Stimulated activated CD4-positive, alpha-beta T cell treated with anti-CD3 and anti-CD28 coated beads, Interleukin-12 subunit alpha, Interleukin-12 subunit beta, amount 100 ng/mL, for 24 hours (primary cell): ENCODE results near the gene ZNF165.
A peak's percentile ranks its signal among the peaks of the same experiment; 100 is the strongest.
"Not testable (repeated sequence)": the region's sequence is repeated elsewhere in the genome, so short reads cannot be mapped to it uniquely, and the experiment has no call there.

ENCODE experiments used
- DNase-seq, 2 experiments: peaks; one replicate each; pipeline ENCODE4 v3.0.0-alpha.2; 2020; ENCODE audit warnings: low read depth in 2 of 2

The ZNF165 gene

DNA sequence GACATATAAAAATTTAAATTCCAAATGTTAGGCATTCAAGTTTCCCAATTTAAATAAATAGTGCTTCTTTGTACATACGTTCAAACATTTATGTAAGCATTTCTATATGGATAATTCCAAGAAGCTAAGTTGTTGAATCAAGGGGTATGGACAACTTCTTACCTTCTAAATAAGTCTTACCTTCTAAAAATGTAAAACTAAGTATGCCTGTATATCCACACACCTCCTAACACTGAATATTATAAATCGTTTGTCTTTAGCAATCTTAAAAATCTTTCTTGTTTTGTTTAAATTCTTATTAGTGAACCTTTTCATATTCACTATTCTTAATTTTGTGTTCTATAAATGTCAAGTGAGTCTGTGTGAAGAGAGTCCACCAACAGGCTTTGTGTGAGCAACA lies 41.5 kb downstream of the ZNF165 start:
- DNase-seq: no peak

GRCh38 chr6:28122283-28122682 lies 41.9 kb downstream of the ZNF165 start:
- DNase-seq: not testable (repeated sequence)

DNA sequence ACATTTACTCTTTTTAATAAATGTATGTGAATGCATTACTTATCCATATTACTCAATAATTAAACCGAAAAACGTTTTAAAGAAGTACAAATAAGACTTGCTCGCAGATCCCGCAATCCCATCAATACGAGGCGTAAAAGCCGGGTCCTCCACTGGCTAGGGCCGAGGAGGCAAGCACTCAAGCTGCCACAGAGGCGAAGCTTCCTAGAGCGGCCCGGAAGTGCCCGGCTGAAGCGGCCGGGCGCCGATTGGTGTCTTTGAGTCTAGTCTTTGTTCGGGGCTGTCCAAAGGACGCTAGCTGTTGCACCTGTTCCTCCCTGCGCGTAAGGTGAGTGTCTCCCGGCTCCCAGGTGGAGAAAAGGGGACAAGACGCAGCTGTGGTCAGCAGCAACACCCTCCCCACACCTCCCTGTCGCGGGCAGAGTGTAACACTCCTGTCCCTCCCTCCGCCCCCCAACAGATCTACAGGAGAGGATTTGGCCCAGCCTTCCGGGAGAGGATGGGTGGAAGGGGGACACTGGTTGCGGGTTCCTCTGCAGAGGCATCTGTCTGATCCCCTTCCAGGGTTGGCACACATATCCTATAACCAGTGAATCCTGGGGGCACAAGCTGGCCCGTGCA lies 44.1 kb downstream of the ZNF165 start, which contains the start of gene ZSCAN16:
Gene ZSCAN16, plus strand, starts transcription at position 260 of the 621 bp plus-strand sequence. CDS start 835 bp downstream, outside the sequence.
- DNase-seq: peak; percentile 53 to 65

DNA sequence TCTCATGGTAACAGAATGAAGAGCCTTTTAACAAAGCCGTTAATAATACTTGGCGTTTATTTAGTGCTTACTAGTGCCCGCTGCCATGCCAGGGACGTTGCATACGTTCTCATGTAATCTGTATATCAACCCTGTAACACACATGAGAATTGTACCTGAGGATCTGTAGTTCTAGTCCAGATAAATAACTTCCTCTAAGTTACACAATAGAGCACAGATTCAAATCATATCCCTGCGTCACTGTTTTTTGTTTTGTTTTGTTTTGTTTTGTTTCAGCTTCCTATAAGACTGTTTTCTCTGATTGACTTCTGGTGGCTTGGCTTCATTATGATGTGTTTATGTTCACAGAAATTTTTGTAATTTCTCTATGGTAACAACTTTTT lies 44.6 kb downstream of the ZNF165 start:
- DNase-seq: no peak

- DNase-seq: no peak
Observed at GRCh38 chr6:28125401-28125800, 45.0 kb downstream of the ZNF165 start.

GRCh38 chr6:28134015-28134414 lies 53.6 kb downstream of the ZNF165 start:
- DNase-seq: no peak

DNA sequence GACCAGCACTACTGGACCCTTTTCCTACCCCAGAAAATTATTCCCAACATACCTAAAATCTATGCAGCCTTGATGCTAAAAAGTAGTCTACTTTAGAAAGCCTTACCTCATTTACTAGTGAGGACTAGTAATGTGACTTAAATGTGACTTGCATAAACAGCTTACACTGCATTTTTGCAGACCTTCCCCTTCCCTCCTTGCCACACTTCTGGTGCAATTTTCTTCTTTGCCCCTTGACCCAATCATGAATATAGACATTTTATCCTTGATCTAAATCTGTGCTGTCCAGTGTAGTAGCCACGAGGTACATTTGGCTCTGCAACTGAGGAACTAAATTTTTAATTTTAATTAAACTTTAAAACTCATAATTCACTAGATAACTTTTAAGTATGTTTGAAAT lies 54.3 kb downstream of the ZNF165 start:
- DNase-seq: no peak

DNA sequence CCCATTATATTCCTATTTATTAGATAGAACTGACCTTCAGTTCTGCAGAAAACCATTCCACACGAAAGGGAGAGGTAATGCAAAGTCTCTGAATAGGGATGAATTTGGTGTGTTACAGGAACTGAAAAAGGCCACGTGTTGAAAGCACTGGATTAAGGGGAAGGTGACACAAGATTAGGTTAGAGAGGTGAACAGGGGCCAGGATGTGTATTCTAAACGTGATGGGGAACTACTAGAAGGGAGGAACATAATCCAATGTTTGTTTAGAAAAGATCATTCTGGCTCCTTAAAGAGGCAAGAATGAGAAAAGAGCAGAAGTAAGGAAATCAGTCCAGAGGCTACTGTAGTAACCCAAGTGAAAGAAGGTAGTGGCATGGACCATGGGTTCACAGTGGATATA lies 55.0 kb downstream of the ZNF165 start:
- DNase-seq: no peak

DNA sequence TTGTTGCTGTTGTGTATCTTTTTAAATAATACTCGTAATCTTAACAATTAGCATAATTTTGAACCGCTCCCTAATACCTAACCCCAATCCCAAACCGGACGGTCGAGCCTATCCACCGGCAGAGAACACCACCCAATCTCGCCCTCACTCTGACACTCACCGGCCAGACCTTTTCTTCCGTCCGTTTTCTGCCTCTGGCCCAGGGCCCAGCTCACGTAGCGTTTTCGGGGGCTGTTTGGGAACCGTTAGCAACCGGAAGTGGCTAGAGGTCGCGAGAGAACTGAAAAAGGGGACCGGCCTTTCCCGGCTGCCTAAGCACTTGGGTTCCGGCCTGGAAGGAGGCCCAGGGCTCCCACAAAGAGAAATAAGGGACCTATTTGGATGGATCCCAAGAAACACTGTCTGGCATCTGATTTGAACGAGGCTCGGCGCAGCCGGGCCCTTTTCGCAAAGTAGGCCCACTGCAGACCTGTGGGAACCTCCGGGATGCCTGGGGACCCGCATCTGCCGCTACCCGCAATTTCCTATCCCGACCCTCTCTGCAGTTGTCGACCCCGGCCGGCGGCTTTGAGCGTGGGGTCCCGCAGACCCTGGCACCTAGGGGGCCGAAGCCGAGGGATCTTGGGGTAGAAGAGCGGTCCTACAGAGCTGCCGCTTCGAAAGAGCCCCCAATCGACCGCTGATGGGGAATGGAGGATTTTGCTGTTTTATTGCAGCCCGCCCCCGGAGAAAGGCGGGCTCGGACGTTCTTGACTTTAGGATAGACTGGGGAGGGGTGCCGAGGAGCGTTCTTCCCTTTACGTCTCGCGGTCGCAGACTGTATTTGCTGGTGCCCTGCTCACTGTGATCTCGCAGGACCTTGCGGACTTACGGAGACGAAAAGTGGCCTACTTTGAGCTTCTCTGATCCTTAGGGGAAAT lies 56.5 kb downstream of the ZNF165 start:
- peak; percentile 69 to 70 for DNase-seq

- no peak for DNase-seq
Observed at GRCh38 chr6:28137505-28137981, 57.2 kb downstream of the ZNF165 start.
